ENCODE data around the gene CAMTA1. TPM values are rescaled to one million over a fixed set of nuclear protein-coding genes. Genes with fewer than 3 reads are reported as not detected.

CAMTA1 gene
- polyA plus RNA-seq, 2 donors: 61.1 to 75.0 TPM

GRCh38 chr1:7677815-7678214 lies 892.6 kb downstream of the CAMTA1 start:
- H3K27me3 ChIP-seq (ENCODE audit: control insufficient read depth in 1 of 2, insufficient read depth in 2 of 2, low read length in 2 of 2): no peaks in the 10 kb centered on the region
- H3K36me3 ChIP-seq (ENCODE audit: control insufficient read depth in 2 of 2, insufficient read depth in 2 of 2, low read length in 1 of 2): no peaks in the 10 kb centered on the region
- no peaks in the 10 kb centered on the region for H3K9me3 ChIP-seq (ENCODE audit: control insufficient read depth in 2 of 2, insufficient read depth in 1 of 2, low read depth in 1 of 2, low read length in 1 of 2)
- H3K4me1 ChIP-seq (ENCODE audit: control insufficient read depth in 2 of 2, insufficient read depth in 2 of 2, low read length in 1 of 2): peaks cover 0 to 3% of the 10 kb centered on the region in 2 donors
- no peak overlapping the region for H3K4me3 ChIP-seq (ENCODE audit: low read depth in 1 of 2, low read length in 2 of 2)
- H3K27ac ChIP-seq (ENCODE audit: low read depth in 2 of 2, low read length in 1 of 2): no peak overlapping the region
- 89 to 91% methylated on average over 10 of the region's 10 CpGs for WGBS, 2 donors

DNA sequence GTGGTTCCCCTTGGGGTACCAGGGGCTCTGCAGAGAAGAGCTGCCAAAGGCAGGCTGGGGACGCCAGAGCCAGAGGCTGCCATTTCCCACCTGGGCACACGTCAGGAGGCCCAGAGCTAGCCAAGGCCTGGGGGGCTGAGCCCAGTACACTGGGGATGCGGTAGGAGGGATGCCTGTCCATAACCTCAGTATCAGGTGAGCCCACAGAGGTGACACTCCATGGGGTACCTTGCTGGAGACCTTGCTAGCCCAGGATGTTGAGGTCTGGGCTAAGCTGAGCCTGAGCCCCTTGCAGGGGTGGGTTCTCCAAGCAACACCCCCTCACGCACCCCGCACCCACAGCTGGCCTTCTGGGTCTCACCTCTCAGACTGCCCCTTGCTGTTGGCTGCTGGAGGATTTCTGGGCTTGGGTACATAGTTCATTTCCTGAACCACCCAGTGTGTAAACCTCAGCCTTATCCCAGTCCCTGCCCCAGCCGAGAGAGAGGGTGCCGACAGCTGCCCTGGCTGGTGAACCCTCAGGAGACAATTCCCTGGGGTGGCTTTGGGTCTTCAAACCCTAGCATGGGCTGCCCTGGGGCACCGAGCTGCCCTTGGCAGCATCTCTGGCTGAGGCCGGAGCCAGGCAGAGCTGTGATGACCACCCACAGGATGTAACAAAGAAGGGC lies 893.4 kb downstream of the CAMTA1 start:
- Histone ChIP-seq H3K4me3 (ENCODE audit: low read depth in 1 of 2, low read length in 2 of 2) (no peak overlapping the region), H3K4me1 (ENCODE audit: control insufficient read depth in 2 of 2, insufficient read depth in 2 of 2, low read length in 1 of 2) (peaks cover 0 to 3% of the 10 kb centered on the region in 2 donors), H3K36me3 (ENCODE audit: control insufficient read depth in 2 of 2, insufficient read depth in 2 of 2, low read length in 1 of 2) (no peaks in the 10 kb centered on the region), H3K27ac (ENCODE audit: low read depth in 2 of 2, low read length in 1 of 2) (no peak overlapping the region), H3K27me3 (ENCODE audit: control insufficient read depth in 1 of 2, insufficient read depth in 2 of 2, low read length in 2 of 2) (no peaks in the 10 kb centered on the region), H3K9me3 (ENCODE audit: control insufficient read depth in 2 of 2, insufficient read depth in 1 of 2, low read depth in 1 of 2, low read length in 1 of 2) (no peaks in the 10 kb centered on the region)
- 84 to 90% methylated on average over 9 of the region's 9 CpGs for WGBS, 2 donors

DNA sequence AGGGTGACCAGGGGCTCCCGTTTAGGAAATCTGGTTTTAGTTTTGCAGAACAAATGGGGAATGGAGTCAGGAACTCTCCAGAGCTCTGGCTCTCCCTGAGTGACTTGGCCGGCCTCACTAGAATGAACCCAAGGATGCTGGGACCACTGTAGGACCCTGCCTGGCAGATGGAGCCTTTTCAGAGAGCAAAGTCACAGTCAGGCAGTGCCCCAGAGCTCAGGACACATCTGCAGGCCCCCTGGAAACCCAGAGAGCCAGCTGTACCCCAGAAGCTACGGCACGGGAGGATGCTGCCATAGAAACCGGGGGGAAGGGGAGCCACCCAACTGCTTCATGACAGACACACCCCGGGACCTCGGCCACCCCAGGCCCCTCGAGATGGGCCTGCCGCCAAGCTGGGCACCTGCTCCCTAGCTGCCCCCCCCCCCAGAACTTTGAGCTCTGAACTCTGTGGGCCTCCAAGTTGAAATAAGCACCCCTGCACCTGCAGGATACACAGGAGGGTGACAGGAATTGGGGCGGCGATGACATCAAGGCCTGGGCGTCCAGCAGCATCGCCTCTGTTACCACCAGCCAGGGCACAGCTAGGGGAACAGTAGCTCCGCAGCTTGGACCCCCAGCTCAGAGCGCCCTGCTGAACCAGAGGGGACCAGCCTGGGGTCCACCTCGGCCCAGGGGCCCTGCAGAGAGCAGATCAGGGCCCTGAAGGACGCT lies 894.1 kb downstream of the CAMTA1 start:
- H3K27ac ChIP-seq (ENCODE audit: low read depth in 2 of 2, low read length in 1 of 2): no peak overlapping the region
- H3K36me3 ChIP-seq (ENCODE audit: control insufficient read depth in 2 of 2, insufficient read depth in 2 of 2, low read length in 1 of 2): no peaks in the 10 kb centered on the region
- no peaks in the 10 kb centered on the region for H3K9me3 ChIP-seq (ENCODE audit: control insufficient read depth in 2 of 2, insufficient read depth in 1 of 2, low read depth in 1 of 2, low read length in 1 of 2)
- H3K27me3 ChIP-seq (ENCODE audit: control insufficient read depth in 1 of 2, insufficient read depth in 2 of 2, low read length in 2 of 2): no peaks in the 10 kb centered on the region
- 76 to 83% methylated on average over 17 of the region's 17 CpGs for WGBS, 2 donors
- H3K4me3 ChIP-seq (ENCODE audit: low read depth in 1 of 2, low read length in 2 of 2): no peak overlapping the region
- H3K4me1 ChIP-seq (ENCODE audit: control insufficient read depth in 2 of 2, insufficient read depth in 2 of 2, low read length in 1 of 2): peaks cover 0 to 3% of the 10 kb centered on the region in 2 donors

DNA sequence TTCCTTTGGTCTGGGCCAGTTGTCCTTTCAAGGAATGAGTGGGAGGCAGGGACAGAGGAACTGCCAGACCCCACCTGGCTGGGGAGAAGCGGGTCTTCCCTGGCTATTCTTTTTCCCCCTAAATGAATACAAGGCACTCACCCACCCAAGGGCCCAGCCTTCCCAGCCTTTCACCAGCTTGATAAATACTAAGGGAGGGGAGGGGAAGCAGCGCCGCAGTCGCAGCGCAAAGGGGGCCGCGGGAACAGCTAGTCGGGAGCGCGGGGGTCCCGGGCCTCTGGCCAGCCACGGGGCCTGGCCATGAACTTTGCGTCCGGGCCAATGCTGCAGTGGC lies 894.6 kb downstream of the CAMTA1 start:
- H3K9me3 ChIP-seq (ENCODE audit: control insufficient read depth in 2 of 2, insufficient read depth in 1 of 2, low read depth in 1 of 2, low read length in 1 of 2): no peaks in the 10 kb centered on the region
- no peak overlapping the region for H3K27ac ChIP-seq (ENCODE audit: low read depth in 2 of 2, low read length in 1 of 2)
- peaks cover 0 to 3% of the 10 kb centered on the region in 2 donors for H3K4me1 ChIP-seq (ENCODE audit: control insufficient read depth in 2 of 2, insufficient read depth in 2 of 2, low read length in 1 of 2)
- 4% methylated on average over 8 to 14 of the region's 14 CpGs for WGBS, 2 donors
- H3K36me3 ChIP-seq (ENCODE audit: control insufficient read depth in 2 of 2, insufficient read depth in 2 of 2, low read length in 1 of 2): no peaks in the 10 kb centered on the region
- no peaks in the 10 kb centered on the region for H3K27me3 ChIP-seq (ENCODE audit: control insufficient read depth in 1 of 2, insufficient read depth in 2 of 2, low read length in 2 of 2)
- peak overlapping the region; percentile 56 to 60 for H3K4me3 ChIP-seq (ENCODE audit: low read depth in 1 of 2, low read length in 2 of 2)

DNA sequence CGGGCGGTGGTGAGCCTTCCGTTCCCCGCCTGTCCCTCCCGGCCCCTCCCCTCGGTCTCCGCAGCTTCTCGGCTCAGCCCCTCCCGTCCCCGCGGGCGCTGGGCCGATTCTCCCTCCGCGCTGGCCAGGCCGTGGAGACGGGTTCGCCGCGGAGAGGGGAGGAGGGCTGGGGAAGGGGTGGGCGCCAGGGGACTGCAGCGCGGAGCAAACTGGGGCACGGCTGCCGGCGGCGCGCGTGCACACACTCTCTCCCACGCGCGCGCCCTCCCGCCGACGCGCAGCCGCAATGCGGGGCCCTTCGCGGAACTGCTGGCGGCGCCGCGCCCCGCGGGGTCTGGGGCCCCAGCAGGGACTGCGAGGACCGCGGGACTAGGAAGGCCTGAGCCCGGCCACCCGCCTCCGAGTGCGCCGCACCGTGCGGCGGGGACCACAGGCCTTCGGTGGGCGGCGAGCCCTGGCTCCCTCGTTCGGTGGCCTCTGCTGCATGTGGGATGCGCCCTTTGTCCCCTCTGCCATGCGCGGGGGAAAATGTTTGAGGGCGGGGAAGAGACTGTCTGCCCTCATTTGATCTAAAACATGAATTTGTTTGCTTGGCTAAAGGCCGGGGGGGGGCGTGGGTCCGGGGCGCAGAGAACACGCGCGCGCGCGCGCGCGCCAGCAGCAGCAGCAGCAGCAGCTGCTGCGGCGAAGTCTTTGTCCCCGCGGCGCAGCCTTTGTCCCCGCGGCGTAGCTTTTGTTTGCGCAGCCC lies 895.1 kb downstream of the CAMTA1 start:
- H3K27ac ChIP-seq (ENCODE audit: low read depth in 2 of 2, low read length in 1 of 2): peak overlapping the region in 1 of 2 donors; percentile 7

GRCh38 chr1:7680955-7681268 lies 895.7 kb downstream of the CAMTA1 start:
- WGBS, 2 donors: 1 to 3% methylated on average over 15 to 16 of the region's 16 CpGs
- Histone ChIP-seq H3K4me3 (ENCODE audit: low read depth in 1 of 2, low read length in 2 of 2) (peak overlapping the region; percentile 56 to 60), H3K36me3 (ENCODE audit: control insufficient read depth in 2 of 2, insufficient read depth in 2 of 2, low read length in 1 of 2) (no peaks in the 10 kb centered on the region), H3K27me3 (ENCODE audit: control insufficient read depth in 1 of 2, insufficient read depth in 2 of 2, low read length in 2 of 2) (no peaks in the 10 kb centered on the region), H3K27ac (ENCODE audit: low read depth in 2 of 2, low read length in 1 of 2) (no peak overlapping the region), H3K4me1 (ENCODE audit: control insufficient read depth in 2 of 2, insufficient read depth in 2 of 2, low read length in 1 of 2) (peaks cover 0 to 3% of the 10 kb centered on the region in 2 donors), H3K9me3 (ENCODE audit: control insufficient read depth in 2 of 2, insufficient read depth in 1 of 2, low read depth in 1 of 2, low read length in 1 of 2) (no peaks in the 10 kb centered on the region)

More for the DNA sequence above, 895.1 kb downstream of the CAMTA1 start:
- WGBS, 2 donors: 0 to 1% methylated on average over 57 to 89 of the region's 89 CpGs
- H3K36me3 ChIP-seq (ENCODE audit: control insufficient read depth in 2 of 2, insufficient read depth in 2 of 2, low read length in 1 of 2): no peaks in the 10 kb centered on the region
- H3K27me3 ChIP-seq (ENCODE audit: control insufficient read depth in 1 of 2, insufficient read depth in 2 of 2, low read length in 2 of 2): no peaks in the 10 kb centered on the region
- H3K9me3 ChIP-seq (ENCODE audit: control insufficient read depth in 2 of 2, insufficient read depth in 1 of 2, low read depth in 1 of 2, low read length in 1 of 2): no peaks in the 10 kb centered on the region
- peaks cover 0 to 3% of the 10 kb centered on the region in 2 donors for H3K4me1 ChIP-seq (ENCODE audit: control insufficient read depth in 2 of 2, insufficient read depth in 2 of 2, low read length in 1 of 2)
- H3K4me3 ChIP-seq (ENCODE audit: low read depth in 1 of 2, low read length in 2 of 2): peak overlapping the region; percentile 56 to 60

DNA sequence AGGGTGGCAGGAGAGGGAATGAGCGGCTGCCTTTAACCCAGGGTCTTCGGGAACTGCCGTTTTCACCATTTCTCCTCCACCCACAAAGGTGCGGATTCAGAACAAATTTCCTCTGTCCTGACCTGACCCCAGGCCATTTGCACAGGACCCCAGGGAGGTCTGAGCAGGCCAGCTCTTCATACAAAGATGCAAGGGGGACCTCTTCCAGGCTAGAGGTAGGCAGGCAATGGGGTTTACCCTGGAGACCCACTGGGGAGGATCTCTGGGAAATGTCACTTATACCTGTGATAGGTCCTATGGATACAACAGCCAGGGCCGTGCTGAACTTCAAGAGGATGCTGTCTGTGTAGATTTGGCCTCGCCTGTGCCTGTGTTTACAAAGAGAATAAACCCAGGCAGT lies 896.1 kb downstream of the CAMTA1 start:
- Histone ChIP-seq H3K27me3 (ENCODE audit: control insufficient read depth in 1 of 2, insufficient read depth in 2 of 2, low read length in 2 of 2) (no peaks in the 10 kb centered on the region), H3K4me1 (ENCODE audit: control insufficient read depth in 2 of 2, insufficient read depth in 2 of 2, low read length in 1 of 2) (peaks cover 0 to 3% of the 10 kb centered on the region in 2 donors), H3K4me3 (ENCODE audit: low read depth in 1 of 2, low read length in 2 of 2) (no peak overlapping the region), H3K36me3 (ENCODE audit: control insufficient read depth in 2 of 2, insufficient read depth in 2 of 2, low read length in 1 of 2) (no peaks in the 10 kb centered on the region), H3K27ac (ENCODE audit: low read depth in 2 of 2, low read length in 1 of 2) (no peak overlapping the region), H3K9me3 (ENCODE audit: control insufficient read depth in 2 of 2, insufficient read depth in 1 of 2, low read depth in 1 of 2, low read length in 1 of 2) (no peaks in the 10 kb centered on the region)
- 80 to 83% methylated on average over 6 of the region's 6 CpGs for WGBS, 2 donors

DNA sequence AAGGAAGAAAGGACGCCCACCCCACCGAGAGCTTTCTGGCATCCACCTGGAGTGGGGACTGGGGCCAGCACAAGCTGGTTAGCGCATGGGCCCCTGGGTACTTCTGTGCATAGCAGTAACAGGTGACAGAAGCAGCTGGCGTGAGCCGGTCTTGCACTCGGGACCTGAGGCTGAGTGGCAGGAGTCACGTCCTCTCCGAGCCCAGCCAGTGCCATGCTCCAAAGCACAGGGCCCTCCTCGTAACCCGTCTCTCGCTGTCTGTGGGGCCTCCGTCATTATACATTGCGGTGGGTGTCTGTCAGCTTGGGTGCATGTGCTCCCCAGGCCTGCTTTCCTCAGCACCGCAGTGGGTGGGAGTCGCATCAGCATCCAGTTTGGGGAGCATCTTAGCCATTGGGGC lies 898.3 kb downstream of the CAMTA1 start:
- Histone ChIP-seq H3K27me3 (ENCODE audit: control insufficient read depth in 1 of 2, insufficient read depth in 2 of 2, low read length in 2 of 2) (no peaks in the 10 kb centered on the region), H3K9me3 (ENCODE audit: control insufficient read depth in 2 of 2, insufficient read depth in 1 of 2, low read depth in 1 of 2, low read length in 1 of 2) (no peaks in the 10 kb centered on the region), H3K27ac (ENCODE audit: low read depth in 2 of 2, low read length in 1 of 2) (no peak overlapping the region), H3K36me3 (ENCODE audit: control insufficient read depth in 2 of 2, insufficient read depth in 2 of 2, low read length in 1 of 2) (no peaks in the 10 kb centered on the region), H3K4me3 (ENCODE audit: low read depth in 1 of 2, low read length in 2 of 2) (no peak overlapping the region), H3K4me1 (ENCODE audit: control insufficient read depth in 2 of 2, insufficient read depth in 2 of 2, low read length in 1 of 2) (peaks cover 0 to 3% of the 10 kb centered on the region in 2 donors)
- 92 to 93% methylated on average over 15 of the region's 15 CpGs for WGBS, 2 donors

- no peaks in the 10 kb centered on the region for H3K36me3 ChIP-seq (ENCODE audit: control insufficient read depth in 2 of 2, insufficient read depth in 2 of 2, low read length in 1 of 2)
- no peak overlapping the region for H3K4me3 ChIP-seq (ENCODE audit: low read depth in 1 of 2, low read length in 2 of 2)
- H3K4me1 ChIP-seq (ENCODE audit: control insufficient read depth in 2 of 2, insufficient read depth in 2 of 2, low read length in 1 of 2): peaks cover 0 to 3% of the 10 kb centered on the region in 2 donors
- no peak overlapping the region for H3K27ac ChIP-seq (ENCODE audit: low read depth in 2 of 2, low read length in 1 of 2)
- H3K27me3 ChIP-seq (ENCODE audit: control insufficient read depth in 1 of 2, insufficient read depth in 2 of 2, low read length in 2 of 2): no peaks in the 10 kb centered on the region
- no peaks in the 10 kb centered on the region for H3K9me3 ChIP-seq (ENCODE audit: control insufficient read depth in 2 of 2, insufficient read depth in 1 of 2, low read depth in 1 of 2, low read length in 1 of 2)
- 79 to 81% methylated on average over 8 of the region's 8 CpGs for WGBS, 2 donors
Measured at GRCh38 chr1:7684132-7684531, 898.9 kb downstream of the CAMTA1 start.
